Kidney epithelial cell (primary cell): ENCODE results near the gene THAP7. TPM values are rescaled to one million over a fixed set of nuclear protein-coding genes. Genes with fewer than 3 reads are reported as not detected.

Experiments used
- DNase-seq: peaks from one replicate; pipeline ENCODE4 v3.0.0-alpha.2; 2010; ENCODE audit warnings: low read depth
- H3K27me3 ChIP-seq: 2 replicates; pipeline ENCODE4 v1.6.0; 2011; ENCODE audit warnings: low read length; ENCODE audit not compliant: control insufficient read depth, insufficient read depth
- H3K36me3 ChIP-seq: 2 replicates; pipeline ENCODE4 v1.5.1; 2011; ENCODE audit warnings: low read length; ENCODE audit not compliant: control insufficient read depth, insufficient read depth
- H3K4me3 ChIP-seq: 2 replicates; pipeline ENCODE4 v1.5.1; 2011; ENCODE audit warnings: low read depth, mild to moderate bottlenecking, control low read depth, low read length
- total RNA-seq: library from RNA; depleted of rRNA; stranded (reverse); fragments of >200 nt; gene quantifications from 2 replicates; pipeline ENCODE4 v1.2.3, GENCODE V29; 2015
- TF ChIP-seq, protein P1 (sequence below): IDR thresholded peaks from 2 replicates; pipeline ENCODE4 v1.5.1; 2011; ENCODE audit warnings: mild to moderate bottlenecking, moderate library complexity, low read length, control low read depth, inconsistent platforms; ENCODE audit not compliant: insufficient read depth, poor library complexity, severe bottlenecking

The THAP7 gene
- total RNA-seq, 1 donor from 2014 or later, result 37.9 TPM

DNA sequence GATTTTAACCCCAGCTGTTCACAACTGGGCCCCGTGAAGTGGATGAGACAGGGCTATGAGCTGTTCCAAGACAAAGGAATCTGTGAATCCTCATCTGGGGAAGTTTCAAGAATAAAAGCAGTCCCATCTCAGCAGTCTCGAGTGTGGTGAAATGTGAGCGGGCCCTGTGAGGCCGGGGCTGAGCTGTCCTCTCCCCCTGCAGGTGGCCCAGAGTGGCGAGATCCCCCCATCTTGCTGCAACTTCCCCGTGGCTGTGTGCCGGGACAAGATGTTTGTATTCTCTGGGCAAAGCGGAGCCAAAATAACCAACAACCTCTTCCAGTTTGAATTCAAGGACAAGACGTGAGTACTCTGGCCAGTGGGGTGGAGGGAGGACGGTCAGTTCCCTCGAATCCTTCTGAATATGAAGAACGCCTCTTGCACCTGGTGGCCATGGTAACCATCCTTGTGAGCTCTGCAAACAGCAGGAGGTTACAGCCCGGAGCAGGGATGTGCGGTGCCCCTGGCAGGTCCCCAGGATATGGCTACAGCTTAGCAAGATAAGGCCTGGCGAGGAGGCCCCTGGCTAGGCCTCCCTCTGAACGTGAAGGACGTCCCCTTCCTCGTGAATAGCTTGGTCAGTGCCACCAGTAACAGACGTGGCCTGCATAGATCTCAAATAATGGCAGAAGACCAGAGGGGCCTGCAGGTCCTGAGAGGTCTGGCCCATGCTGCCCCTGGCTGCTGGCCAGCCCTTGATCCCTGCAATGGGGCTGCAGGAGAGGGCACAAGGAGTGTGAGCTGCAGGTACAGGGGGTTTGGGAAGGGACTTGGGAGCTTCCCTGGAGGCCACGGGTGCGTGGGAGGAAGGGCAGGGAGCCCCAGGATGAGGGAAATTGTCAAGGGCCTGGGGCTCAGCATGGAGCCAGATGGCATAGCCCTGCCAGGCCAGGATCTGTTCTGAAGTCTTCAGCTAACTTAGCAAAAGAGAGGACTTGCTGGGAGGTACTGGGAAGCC lies 11.4 kb downstream of the THAP7 start:
- no peaks in the 10 kb centered on the region for H3K27me3 ChIP-seq
- TF ChIP-seq, protein P1, sequence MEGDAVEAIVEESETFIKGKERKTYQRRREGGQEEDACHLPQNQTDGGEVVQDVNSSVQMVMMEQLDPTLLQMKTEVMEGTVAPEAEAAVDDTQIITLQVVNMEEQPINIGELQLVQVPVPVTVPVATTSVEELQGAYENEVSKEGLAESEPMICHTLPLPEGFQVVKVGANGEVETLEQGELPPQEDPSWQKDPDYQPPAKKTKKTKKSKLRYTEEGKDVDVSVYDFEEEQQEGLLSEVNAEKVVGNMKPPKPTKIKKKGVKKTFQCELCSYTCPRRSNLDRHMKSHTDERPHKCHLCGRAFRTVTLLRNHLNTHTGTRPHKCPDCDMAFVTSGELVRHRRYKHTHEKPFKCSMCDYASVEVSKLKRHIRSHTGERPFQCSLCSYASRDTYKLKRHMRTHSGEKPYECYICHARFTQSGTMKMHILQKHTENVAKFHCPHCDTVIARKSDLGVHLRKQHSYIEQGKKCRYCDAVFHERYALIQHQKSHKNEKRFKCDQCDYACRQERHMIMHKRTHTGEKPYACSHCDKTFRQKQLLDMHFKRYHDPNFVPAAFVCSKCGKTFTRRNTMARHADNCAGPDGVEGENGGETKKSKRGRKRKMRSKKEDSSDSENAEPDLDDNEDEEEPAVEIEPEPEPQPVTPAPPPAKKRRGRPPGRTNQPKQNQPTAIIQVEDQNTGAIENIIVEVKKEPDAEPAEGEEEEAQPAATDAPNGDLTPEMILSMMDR, result no peak
- H3K4me3 ChIP-seq, result no peak overlapping the region
- H3K36me3 ChIP-seq, result no peaks in the 10 kb centered on the region
- no peak for DNase-seq

DNA sequence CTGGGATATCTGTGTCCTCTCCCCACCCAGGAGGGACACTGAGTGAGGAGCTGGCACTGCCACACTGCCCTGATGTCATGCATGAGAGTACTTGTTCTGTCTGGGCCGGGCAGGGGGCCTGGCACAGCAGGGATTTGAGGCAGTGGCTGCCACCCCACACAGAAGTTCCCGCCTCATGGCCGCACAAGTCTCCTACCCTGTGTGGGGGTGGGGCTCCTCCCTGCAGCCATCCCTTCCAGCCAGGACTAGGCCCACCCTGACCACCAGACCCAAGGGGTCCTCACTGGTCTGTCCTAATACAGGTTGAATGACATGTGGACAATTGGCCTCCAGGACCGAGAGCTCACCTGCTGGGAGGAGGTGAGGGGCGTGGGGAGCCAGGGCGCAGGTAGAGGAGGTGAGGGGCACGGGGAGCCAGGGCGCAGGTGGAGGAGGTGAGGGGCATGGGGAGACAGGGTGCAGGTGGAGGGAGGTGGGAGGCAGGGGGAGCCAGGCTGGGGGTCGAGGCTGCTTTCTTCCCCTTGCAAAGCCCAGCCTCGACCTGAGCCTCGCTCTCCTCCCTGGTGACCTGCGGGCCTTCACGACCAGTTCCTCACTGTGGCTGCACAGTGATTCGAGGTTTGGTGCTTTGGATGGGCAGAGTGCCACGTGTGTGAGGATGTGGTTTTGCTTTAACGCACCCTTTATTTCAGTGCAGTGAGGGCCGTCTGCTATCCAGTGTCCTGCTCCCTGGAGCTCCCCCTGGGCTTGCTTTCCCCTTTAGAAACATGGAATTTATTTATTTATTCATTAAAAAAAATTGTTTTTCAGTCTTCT lies 12.4 kb downstream of the THAP7 start:
- TF ChIP-seq, protein P1, result no peak
- Histone ChIP-seq H3K4me3 (no peak overlapping the region), H3K27me3 (no peaks in the 10 kb centered on the region), H3K36me3 (peaks cover 1% of the 10 kb centered on the region)
- DNase-seq, result no peak

DNA sequence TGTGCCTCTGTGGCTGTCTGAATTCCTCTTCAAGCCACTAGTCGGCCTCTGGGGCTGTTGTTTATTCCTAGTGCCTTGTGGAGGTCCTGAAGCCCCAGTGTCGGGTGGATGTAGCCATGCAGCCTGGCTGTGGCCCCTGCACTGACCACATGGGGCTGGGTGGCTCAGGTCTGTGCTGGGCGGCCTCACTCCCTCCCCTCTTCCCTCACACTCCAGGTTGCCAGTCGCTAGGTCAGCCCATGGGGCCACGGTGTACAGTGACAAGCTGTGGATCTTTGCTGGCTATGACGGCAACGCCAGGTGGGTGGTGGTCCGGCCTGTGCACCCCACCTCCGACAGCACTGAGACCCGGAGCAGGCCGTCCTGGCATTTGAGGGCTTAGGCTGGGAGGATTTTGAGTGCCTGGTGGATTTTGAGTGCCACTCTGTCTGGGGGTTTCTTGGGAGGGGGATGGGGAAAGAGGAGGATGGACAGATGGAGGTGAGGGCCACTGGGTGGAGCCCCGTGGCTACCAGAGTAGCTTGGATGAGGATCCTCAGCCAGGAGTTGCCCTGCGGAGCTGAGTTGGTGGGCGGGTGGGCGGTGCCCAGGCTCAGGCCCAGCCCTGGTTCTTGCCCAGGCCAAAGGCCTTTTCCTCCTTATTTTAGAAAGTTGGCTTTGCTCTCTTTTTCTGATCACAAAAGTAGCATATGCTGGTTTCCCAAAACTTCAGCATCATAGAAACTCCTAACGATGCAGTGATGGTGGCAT lies 13.2 kb downstream of the THAP7 start:
- Histone ChIP-seq H3K4me3 (no peak overlapping the region), H3K27me3 (no peaks in the 10 kb centered on the region), H3K36me3 (peaks cover 1% of the 10 kb centered on the region)
- DNase-seq, result no peak
- TF ChIP-seq, protein P1, result no peak

DNA sequence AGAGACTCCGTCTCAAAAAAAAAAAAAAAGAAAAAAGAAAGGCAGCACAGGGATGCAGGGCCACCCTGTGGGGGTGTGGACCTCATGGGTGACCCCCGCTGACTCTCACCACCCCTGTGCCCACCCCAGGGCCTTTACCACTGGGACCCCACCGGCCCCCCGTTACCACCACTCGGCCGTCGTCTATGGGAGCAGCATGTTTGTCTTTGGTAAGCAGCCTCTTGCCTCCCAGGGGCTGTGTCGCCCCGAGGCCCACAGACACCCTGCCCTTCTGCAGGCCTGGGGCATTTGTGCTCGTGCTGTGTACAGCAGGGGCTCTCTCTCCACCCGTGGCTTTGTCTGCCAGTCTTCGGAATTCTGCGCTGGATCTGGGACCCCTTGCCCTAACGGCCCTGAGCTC lies 14.5 kb downstream of the THAP7 start:
- TF ChIP-seq, protein P1, result no peak
- DNase-seq, result no peak
- peaks cover 1% of the 10 kb centered on the region for H3K36me3 ChIP-seq
- H3K27me3 ChIP-seq, result no peaks in the 10 kb centered on the region
- H3K4me3 ChIP-seq, result no peak overlapping the region

DNA sequence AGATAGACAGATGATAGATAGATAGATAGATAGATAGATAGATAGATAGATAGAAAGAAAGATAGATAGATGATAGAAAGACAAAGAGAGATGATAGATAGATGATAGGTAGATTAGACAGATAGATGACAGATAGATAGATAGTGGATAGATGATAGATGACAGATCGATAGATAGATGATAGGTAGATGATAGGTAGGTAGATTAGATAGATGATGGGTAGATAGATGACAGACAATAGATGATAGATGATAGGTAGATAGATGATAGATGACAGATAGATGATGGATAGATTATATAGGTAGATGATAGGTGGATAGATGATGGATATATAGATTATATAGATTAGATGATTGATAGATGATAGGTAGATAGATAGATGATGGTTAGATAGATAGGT lies 15.6 kb downstream of the THAP7 start:
- peaks cover 1% of the 10 kb centered on the region for H3K36me3 ChIP-seq
- no peak for DNase-seq
- TF ChIP-seq, protein P1, result no peak
- no peaks in the 10 kb centered on the region for H3K27me3 ChIP-seq
- no peak overlapping the region for H3K4me3 ChIP-seq
